Stimulated activated CD4-positive, alpha-beta T cell treated with anti-CD3 and anti-CD28 coated beads, Interleukin-15, amount 100 ng/mL, for 1 hour (primary cell): ENCODE measurements around the gene GRAMD1C.
A peak's percentile ranks its signal among the peaks of the same experiment; 100 is the strongest.
"Not testable (repeated sequence)": the region's sequence is repeated elsewhere in the genome, so short reads cannot be mapped to it uniquely, and the experiment has no call there.

Source experiments
- DNase-seq, 2 donors: peaks; one replicate each; pipeline ENCODE4 v3.0.0-alpha.2; 2020; ENCODE audit warnings: low read depth in 1 of 2, low spot score in 1 of 2

GRAMD1C gene

GRCh38 chr3:113850391-113850790 lies 11.8 kb downstream of the GRAMD1C start:
- not testable (repeated sequence) for DNase-seq

- no peak for DNase-seq
Measured at GRCh38 chr3:113852506-113852905, 13.9 kb downstream of the GRAMD1C start.

- no peak for DNase-seq
Measured at GRCh38 chr3:113867506-113867905, 28.9 kb downstream of the GRAMD1C start.

- no peak for DNase-seq
Measured at GRCh38 chr3:113873293-113873692, 34.7 kb downstream of the GRAMD1C start.

GRCh38 chr3:113873814-113874526 lies 35.4 kb downstream of the GRAMD1C start:
- DNase-seq: no peak

GRCh38 chr3:113878403-113878802 lies 39.8 kb downstream of the GRAMD1C start:
- no peak for DNase-seq

- no peak for DNase-seq
Measured at GRCh38 chr3:113885050-113885449, 46.5 kb downstream of the GRAMD1C start.

GRCh38 chr3:113890256-113890900 lies 51.8 kb downstream of the GRAMD1C start:
- DNase-seq: no peak

- no peak for DNase-seq
Measured at GRCh38 chr3:113894927-113895326, 56.3 kb downstream of the GRAMD1C start.

GRCh38 chr3:113895964-113896363 lies 57.4 kb downstream of the GRAMD1C start:
- no peak for DNase-seq

- DNase-seq: no peak
Measured at GRCh38 chr3:113896930-113897329, 58.3 kb downstream of the GRAMD1C start.

- DNase-seq: no peak
Measured at GRCh38 chr3:113897373-113897777, 58.8 kb downstream of the GRAMD1C start.

GRCh38 chr3:113898892-113899291 lies 60.3 kb downstream of the GRAMD1C start:
- DNase-seq: no peak

GRCh38 chr3:113906568-113907140 lies 68.1 kb downstream of the GRAMD1C start:
- DNase-seq: no peak

- no peak for DNase-seq
Measured at GRCh38 chr3:113908133-113908532, 69.5 kb downstream of the GRAMD1C start.

GRCh38 chr3:113910966-113911365 lies 72.4 kb downstream of the GRAMD1C start:
- DNase-seq: no peak

- no peak for DNase-seq
Measured at GRCh38 chr3:113912552-113913236, 74.1 kb downstream of the GRAMD1C start.

- no peak for DNase-seq
Measured at GRCh38 chr3:113914646-113915045, 76.1 kb downstream of the GRAMD1C start.

GRCh38 chr3:113927556-113927955 lies 89.0 kb downstream of the GRAMD1C start:
- no peak for DNase-seq

- no peak for DNase-seq
Measured at GRCh38 chr3:113946831-113947230, 108.2 kb downstream of the GRAMD1C start.

- peak; percentile 50 to 57 for DNase-seq
Measured at GRCh38 chr3:113947372-113948014, 108.9 kb downstream of the GRAMD1C start, which contains the start of gene ZDHHC23. Gene ZDHHC23, plus strand, starts transcription at chr3:113948013. Its CDS starts 790 bp downstream, at chr3:113948803.
